Stimulated activated CD8-positive, alpha-beta memory T cell treated with anti-CD3 and anti-CD28 coated beads, Interleukin-12 subunit alpha, Interleukin-12 subunit beta, amount 100 ng/mL, for 24 hours (primary cell): ENCODE results near the gene RSBN1L.
A peak's percentile ranks its signal among the peaks of the same experiment; 100 is the strongest.

ENCODE experiments used
- DNase-seq: peaks from one replicate; pipeline ENCODE4 v3.0.0-alpha.2; 2020; ENCODE audit errors: extremely low read depth

Gene RSBN1L

GRCh38 chr7:77731716-77732115, 35.5 kb downstream of the RSBN1L start:
- no peak for DNase-seq

- no peak for DNase-seq
These were observed 38.6 kb downstream of the RSBN1L start for GRCh38 chr7:77734659-77735421.

- DNase-seq: no peak
These were observed 39.2 kb downstream of the RSBN1L start for GRCh38 chr7:77735457-77735856.

GRCh38 chr7:77736991-77737390, 40.7 kb downstream of the RSBN1L start:
- DNase-seq: no peak

- DNase-seq: no peak
These were observed 42.1 kb downstream of the RSBN1L start for GRCh38 chr7:77738382-77738781.

- DNase-seq: no peak
These were observed 42.6 kb downstream of the RSBN1L start for GRCh38 chr7:77738871-77739270.

- DNase-seq: no peak
These were observed 44.0 kb downstream of the RSBN1L start for GRCh38 chr7:77740257-77740656.

GRCh38 chr7:77743518-77743917, 47.3 kb downstream of the RSBN1L start:
- no peak for DNase-seq

- DNase-seq: no peak
These were observed 49.5 kb downstream of the RSBN1L start for GRCh38 chr7:77745746-77746145.

- no peak for DNase-seq
These were observed 50.0 kb downstream of the RSBN1L start for GRCh38 chr7:77746164-77746823.

- DNase-seq: no peak
These were observed 50.5 kb downstream of the RSBN1L start for GRCh38 chr7:77746824-77747165.

- DNase-seq: no peak
These were observed 50.9 kb downstream of the RSBN1L start for GRCh38 chr7:77747178-77747577.

GRCh38 chr7:77747718-77748117, 51.5 kb downstream of the RSBN1L start:
- DNase-seq: no peak

- DNase-seq: no peak
These were observed 55.8 kb downstream of the RSBN1L start for GRCh38 chr7:77752016-77752415.

- DNase-seq: no peak
These were observed 56.9 kb downstream of the RSBN1L start for GRCh38 chr7:77753173-77753572.

- DNase-seq: no peak
These were observed 61.3 kb downstream of the RSBN1L start for GRCh38 chr7:77757589-77757988.

GRCh38 chr7:77759294-77759889, 63.1 kb downstream of the RSBN1L start:
- peak; percentile 27 for DNase-seq

- DNase-seq: no peak
These were observed 64.7 kb downstream of the RSBN1L start for GRCh38 chr7:77760809-77761453.

- no peak for DNase-seq
These were observed 69.2 kb downstream of the RSBN1L start for GRCh38 chr7:77765481-77765880.

GRCh38 chr7:77765906-77766800, 69.9 kb downstream of the RSBN1L start:
- DNase-seq: no peak

GRCh38 chr7:77766801-77767605, 70.7 kb downstream of the RSBN1L start:
- DNase-seq: no peak
